HEK293 (cell line): ENCODE measurements around the gene SPON1.

Source experiments
- CTCF ChIA-PET: fragments of 350-600 bp; formaldehyde crosslinking; extraction: SDS; loops from one replicate; lab custom pipeline; 2021; ENCODE audit warnings: antibody characterized with exemption; lab: Yijun Ruan, JAX
- POLR2A ChIA-PET: fragments of 300-600 bp; formaldehyde crosslinking; extraction: SDS; loops from one replicate; lab custom pipeline; 2020; ENCODE audit warnings: antibody characterized with exemption, inconsistent platforms; lab: Yijun Ruan, JAX
- H3K27ac ChIP-seq: fragments of 200-500 bp; sonication (Bioruptor generic); 2 replicates; pipeline ENCODE4 v1.5.1; 2014; ENCODE audit warnings: low read depth, low read length, control low read depth, inconsistent platforms; ENCODE audit errors: extremely low read depth
- H3K36me3 ChIP-seq, 2 experiments: fragments of 200-500 bp in 1 of 2; sonication (Bioruptor generic) in 1 of 2; 1 replicate in 1 of 2; 2 replicates in 1 of 2; pipeline ENCODE4 v1.5.1; 2014 to 2017; ENCODE audit warnings: inconsistent platforms in 2 of 2, low read length in 2 of 2; ENCODE audit not compliant: control insufficient read depth in 2 of 2, insufficient read depth in 1 of 2
- H3K4me1 ChIP-seq: fragments of 200-500 bp; sonication (Bioruptor generic); 2 replicates; pipeline ENCODE4 v1.5.1; 2014; ENCODE audit warnings: mild to moderate bottlenecking, low read length, inconsistent platforms; ENCODE audit not compliant: control insufficient read depth, insufficient read depth
- H3K4me3 ChIP-seq: 2 replicates; pipeline ENCODE4 v1.5.1; 2011; ENCODE audit warnings: low read depth, mild to moderate bottlenecking, control low read depth, low read length, moderate library complexity
- H3K9me3 ChIP-seq: fragments of 200-500 bp; sonication (Bioruptor generic); 2 replicates; pipeline ENCODE4 v1.5.1; 2014; ENCODE audit warnings: low read depth, low read length, inconsistent platforms; ENCODE audit not compliant: control insufficient read depth, insufficient read depth
- FEZF1 ChIP-seq: fragments of 450-650 bp; formaldehyde crosslinking; IDR thresholded peaks from 2 replicates; pipeline ENCODE4 v1.5.1; 2016; ENCODE audit warnings: missing biosample characterization, missing genetic modification characterization
- HIC1 ChIP-seq: fragments of 450-650 bp; formaldehyde crosslinking; IDR thresholded peaks from 2 replicates; pipeline ENCODE4 v1.5.1; 2016; ENCODE audit warnings: missing biosample characterization, missing genetic modification characterization
- IKZF3 ChIP-seq: fragments of 450-650 bp; IDR thresholded peaks from 2 replicates; pipeline ENCODE4 v1.5.0; 2018; ENCODE audit warnings: missing biosample characterization, mild to moderate bottlenecking, missing genetic modification characterization, moderate library complexity
- KLF16 ChIP-seq: fragments of 450-650 bp; formaldehyde crosslinking; IDR thresholded peaks from 2 replicates; pipeline ENCODE4 v1.5.1; 2017; ENCODE audit warnings: missing biosample characterization, missing genetic modification characterization
- PRDM10 ChIP-seq: fragments of 450-650 bp; formaldehyde crosslinking; IDR thresholded peaks from 2 replicates; pipeline ENCODE4 v1.5.1; 2016; ENCODE audit warnings: missing biosample characterization, missing genetic modification characterization
- REPIN1 ChIP-seq: fragments of 450-650 bp; formaldehyde crosslinking; IDR thresholded peaks from 2 replicates; pipeline ENCODE4 v1.5.1; 2017; ENCODE audit warnings: missing biosample characterization, missing genetic modification characterization, low read depth
- REST ChIP-seq: fragments of 450-650 bp; formaldehyde crosslinking; IDR thresholded peaks from 2 replicates; pipeline ENCODE4 v1.5.1; 2016; ENCODE audit warnings: missing biosample characterization, missing genetic modification characterization
- SETDB1 ChIP-seq: IDR thresholded peaks from one replicate; pipeline ENCODE4 v1.6.1; 2017; ENCODE audit warnings: mild to moderate bottlenecking, low read length, moderate library complexity, mixed read lengths; ENCODE audit not compliant: insufficient read length
- WT1 ChIP-seq: fragments of 450-650 bp; formaldehyde crosslinking; IDR thresholded peaks from 2 replicates; pipeline ENCODE4 v1.5.1; 2016; ENCODE audit warnings: missing biosample characterization, missing genetic modification characterization
- ZFP69B ChIP-seq: fragments of 450-650 bp; formaldehyde crosslinking; IDR thresholded peaks from 2 replicates; pipeline ENCODE4 v1.5.1; 2016; ENCODE audit warnings: missing biosample characterization, missing genetic modification characterization
- ZIC2 ChIP-seq: fragments of 450-650 bp; formaldehyde crosslinking; IDR thresholded peaks from 2 replicates; pipeline ENCODE4 v1.5.1; 2016; ENCODE audit warnings: missing biosample characterization, missing genetic modification characterization
- ZNF280C ChIP-seq: fragments of 450-650 bp; formaldehyde crosslinking; IDR thresholded peaks from 2 replicates; pipeline ENCODE4 v1.5.1; 2016; ENCODE audit warnings: missing biosample characterization, missing genetic modification characterization
- ZNF449 ChIP-seq: fragments of 450-650 bp; formaldehyde crosslinking; IDR thresholded peaks from 2 replicates; pipeline ENCODE4 v1.5.1; 2017; ENCODE audit warnings: missing biosample characterization, mild to moderate bottlenecking, missing genetic modification characterization, moderate library complexity
- ZNF488 ChIP-seq: fragments of 450-650 bp; formaldehyde crosslinking; IDR thresholded peaks from 2 replicates; pipeline ENCODE4 v1.5.1; 2016; ENCODE audit warnings: missing biosample characterization, missing genetic modification characterization
- ZNF529 ChIP-seq: fragments of 450-650 bp; formaldehyde crosslinking; IDR thresholded peaks from 2 replicates; pipeline ENCODE4 v1.5.1; 2017; ENCODE audit warnings: missing genetic modification characterization, missing biosample characterization; ENCODE audit not compliant: insufficient replicate concordance
- ZNF549 ChIP-seq: fragments of 450-650 bp; IDR thresholded peaks from 2 replicates; pipeline ENCODE4 v1.5.1; 2018; ENCODE audit warnings: missing biosample characterization, missing genetic modification characterization, mild to moderate bottlenecking, inconsistent platforms, moderate library complexity
- ZNF561 ChIP-seq: fragments of 450-650 bp; IDR thresholded peaks from 2 replicates; pipeline ENCODE4 v1.5.1; 2018; ENCODE audit warnings: missing biosample characterization, missing genetic modification characterization, borderline replicate concordance
- ZNF658 ChIP-seq: fragments of 450-650 bp; formaldehyde crosslinking; IDR thresholded peaks from 2 replicates; pipeline ENCODE4; 2016; ENCODE audit warnings: missing biosample characterization, missing genetic modification characterization
- TF ChIP-seq, protein P1 (sequence below): fragments of 450-650 bp; formaldehyde crosslinking; IDR thresholded peaks from 2 replicates; pipeline ENCODE4 v1.5.1; 2016; ENCODE audit warnings: missing biosample characterization, missing genetic modification characterization
- TF ChIP-seq, protein P2 (sequence below): fragments of 450-650 bp; IDR thresholded peaks from 2 replicates; pipeline ENCODE4 v1.5.1; 2018; ENCODE audit warnings: missing biosample characterization, mild to moderate bottlenecking, missing genetic modification characterization

SPON1 gene

GRCh38 chr11:14110629-14111028 lies 148.1 kb downstream of the SPON1 start:
- Histone ChIP-seq H3K4me1 (no peaks in the 10 kb centered on the region), H3K36me3 (no peaks in the 10 kb centered on the region), H3K9me3 (no peaks in the 10 kb centered on the region), H3K4me3 (no peak overlapping the region), H3K27ac (no peak overlapping the region)
- ChIA-PET CTCF (no interaction called here), POLR2A (no interaction called here)
- TF ChIP-seq FEZF1 (tag by site-specific recombination): no peak
- no peak for TF ChIP-seq SETDB1
- no peak for TF ChIP-seq ZFP69B
- no peak for TF ChIP-seq ZNF658 (tag by site-specific recombination)
- TF ChIP-seq ZNF280C (tag by site-specific recombination): no peak
- no peak for TF ChIP-seq ZNF561 (tag by site-specific recombination)
- TF ChIP-seq ZNF549 (tag by site-specific recombination): no peak
- TF ChIP-seq ZNF529 (tag by site-specific recombination): no peak
- TF ChIP-seq KLF16: no peak
- TF ChIP-seq ZNF449 (tag by site-specific recombination): no peak
- no peak for TF ChIP-seq PRDM10 (tag by site-specific recombination)
- TF ChIP-seq, protein P1, sequence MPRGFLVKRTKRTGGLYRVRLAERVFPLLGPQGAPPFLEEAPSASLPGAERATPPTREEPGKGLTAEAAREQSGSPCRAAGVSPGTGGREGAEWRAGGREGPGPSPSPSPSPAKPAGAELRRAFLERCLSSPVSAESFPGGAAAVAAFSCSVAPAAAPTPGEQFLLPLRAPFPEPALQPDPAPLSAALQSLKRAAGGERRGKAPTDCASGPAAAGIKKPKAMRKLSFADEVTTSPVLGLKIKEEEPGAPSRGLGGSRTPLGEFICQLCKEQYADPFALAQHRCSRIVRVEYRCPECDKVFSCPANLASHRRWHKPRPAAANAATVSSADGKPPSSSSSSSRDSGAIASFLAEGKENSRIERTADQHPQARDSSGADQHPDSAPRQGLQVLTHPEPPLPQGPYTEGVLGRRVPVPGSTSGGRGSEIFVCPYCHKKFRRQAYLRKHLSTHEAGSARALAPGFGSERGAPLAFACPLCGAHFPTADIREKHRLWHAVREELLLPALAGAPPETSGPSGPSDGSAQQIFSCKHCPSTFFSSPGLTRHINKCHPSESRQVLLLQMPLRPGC (tag by site-specific recombination): no peak
- TF ChIP-seq, protein P2, sequence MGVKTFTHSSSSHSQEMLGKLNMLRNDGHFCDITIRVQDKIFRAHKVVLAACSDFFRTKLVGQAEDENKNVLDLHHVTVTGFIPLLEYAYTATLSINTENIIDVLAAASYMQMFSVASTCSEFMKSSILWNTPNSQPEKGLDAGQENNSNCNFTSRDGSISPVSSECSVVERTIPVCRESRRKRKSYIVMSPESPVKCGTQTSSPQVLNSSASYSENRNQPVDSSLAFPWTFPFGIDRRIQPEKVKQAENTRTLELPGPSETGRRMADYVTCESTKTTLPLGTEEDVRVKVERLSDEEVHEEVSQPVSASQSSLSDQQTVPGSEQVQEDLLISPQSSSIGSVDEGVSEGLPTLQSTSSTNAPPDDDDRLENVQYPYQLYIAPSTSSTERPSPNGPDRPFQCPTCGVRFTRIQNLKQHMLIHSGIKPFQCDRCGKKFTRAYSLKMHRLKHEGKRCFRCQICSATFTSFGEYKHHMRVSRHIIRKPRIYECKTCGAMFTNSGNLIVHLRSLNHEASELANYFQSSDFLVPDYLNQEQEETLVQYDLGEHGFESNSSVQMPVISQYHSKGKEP (tag by site-specific recombination): no peak
- no peak for TF ChIP-seq ZNF488 (tag by site-specific recombination)
- TF ChIP-seq IKZF3 (tag by site-specific recombination): no peak
- TF ChIP-seq REST (tag by site-specific recombination): no peak
- no peak for TF ChIP-seq ZIC2
- TF ChIP-seq WT1 (tag by site-specific recombination): no peak
- no peak for TF ChIP-seq HIC1
- TF ChIP-seq REPIN1: no peak
